ENCODE measurements around the gene NFILZ.

NFILZ gene

GRCh38 chr19:8629184-8629583 is 1.2 kb upstream of the NFILZ start:
- TF ChIP-seq SIN3A (IDR thresholded peaks at IDR 0.05; ENCODE audit: borderline replicate concordance, insufficient read depth, low read length) = no peak
- no peak for TF ChIP-seq REST (IDR thresholded peaks at IDR 0.05; ENCODE audit: insufficient read depth in 1 of 2, low read depth in 2 of 2, low read length in 2 of 2)
- TF ChIP-seq POLR2AphosphoS5 (IDR thresholded peaks at IDR 0.05; ENCODE audit: low read depth, low read length) = no peak
- TF ChIP-seq TAF1 (IDR thresholded peaks at IDR 0.05; ENCODE audit: borderline replicate concordance, insufficient read depth, low read length) = no peak
- TF ChIP-seq FOXP2 (optimal IDR thresholded peaks at IDR 0.05; ENCODE audit: borderline replicate concordance, extremely low read depth, extremely low read length, insufficient read depth) = no peak

GRCh38 chr19:8630796-8631424 is 477 bp downstream of the NFILZ start:
- TF ChIP-seq REST (IDR thresholded peaks at IDR 0.05; ENCODE audit: insufficient read depth in 1 of 2, low read depth in 2 of 2, low read length in 2 of 2) (no peak), TAF1 (IDR thresholded peaks at IDR 0.05; ENCODE audit: borderline replicate concordance, insufficient read depth, low read length) (no peak), FOXP2 (optimal IDR thresholded peaks at IDR 0.05; ENCODE audit: borderline replicate concordance, extremely low read depth, extremely low read length, insufficient read depth) (no peak), POLR2AphosphoS5 (IDR thresholded peaks at IDR 0.05; ENCODE audit: low read depth, low read length) (no peak), SIN3A (IDR thresholded peaks at IDR 0.05; ENCODE audit: borderline replicate concordance, insufficient read depth, low read length) (no peak)

DNA sequence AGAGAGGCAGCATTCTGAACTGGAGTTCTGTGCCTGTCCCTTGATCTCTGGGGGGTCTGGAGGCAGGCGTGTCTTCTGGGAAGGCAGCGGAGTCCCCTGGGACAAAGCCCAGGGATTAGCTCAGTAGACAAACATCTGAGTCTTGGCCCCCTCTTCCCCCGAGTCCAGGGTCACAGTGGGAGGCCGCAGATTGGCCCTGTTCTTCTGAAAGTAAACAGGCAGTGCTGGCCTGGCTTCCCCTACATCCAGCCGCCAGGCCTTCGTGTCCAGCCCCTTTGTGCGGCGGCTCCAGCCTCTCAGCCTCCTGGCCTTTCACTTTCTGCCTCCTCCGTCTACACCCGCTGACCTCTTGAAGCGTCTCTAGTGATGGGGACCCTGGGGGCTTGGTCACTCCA is 989 bp downstream of the NFILZ start:
- no peak for TF ChIP-seq TAF1 (IDR thresholded peaks at IDR 0.05; ENCODE audit: borderline replicate concordance, insufficient read depth, low read length)
- no peak for TF ChIP-seq POLR2AphosphoS5 (IDR thresholded peaks at IDR 0.05; ENCODE audit: low read depth, low read length)
- TF ChIP-seq REST (IDR thresholded peaks at IDR 0.05; ENCODE audit: insufficient read depth in 1 of 2, low read depth in 2 of 2, low read length in 2 of 2) = no peak
- TF ChIP-seq FOXP2 (optimal IDR thresholded peaks at IDR 0.05; ENCODE audit: borderline replicate concordance, extremely low read depth, extremely low read length, insufficient read depth) = no peak
- TF ChIP-seq SIN3A (IDR thresholded peaks at IDR 0.05; ENCODE audit: borderline replicate concordance, insufficient read depth, low read length) = no peak

GRCh38 chr19:8635422-8635821 is 5.0 kb downstream of the NFILZ start:
- TF ChIP-seq POLR2AphosphoS5 (IDR thresholded peaks at IDR 0.05; ENCODE audit: low read depth, low read length) (no peak), TAF1 (IDR thresholded peaks at IDR 0.05; ENCODE audit: borderline replicate concordance, insufficient read depth, low read length) (no peak), SIN3A (IDR thresholded peaks at IDR 0.05; ENCODE audit: borderline replicate concordance, insufficient read depth, low read length) (no peak), REST (IDR thresholded peaks at IDR 0.05; ENCODE audit: insufficient read depth in 1 of 2, low read depth in 2 of 2, low read length in 2 of 2) (no peak), FOXP2 (optimal IDR thresholded peaks at IDR 0.05; ENCODE audit: borderline replicate concordance, extremely low read depth, extremely low read length, insufficient read depth) (no peak)
